Duodenal mucosa (tissue), 2 donors: ENCODE results near the gene PRSS21.

Experiments used
- H3K27ac ChIP-seq: one replicate; pipeline ENCODE4 v1.7.0; 2013; ENCODE audit warnings: low read depth, low read length
- H3K27me3 ChIP-seq, 2 donors: one replicate each; pipeline ENCODE4 v1.7.0; 2013; ENCODE audit warnings: low read length in 2 of 2, control low read depth in 1 of 2; ENCODE audit not compliant: insufficient read depth in 2 of 2, control insufficient read depth in 1 of 2
- H3K36me3 ChIP-seq, 2 donors: one replicate each; pipeline ENCODE4 v1.7.0; 2013; ENCODE audit warnings: low read length in 2 of 2, control low read depth in 1 of 2; ENCODE audit not compliant: insufficient read depth in 2 of 2, control insufficient read depth in 1 of 2
- H3K4me1 ChIP-seq, 2 donors: one replicate each; pipeline ENCODE4 v1.7.0; 2013; ENCODE audit warnings: low read length in 2 of 2, control low read depth in 1 of 2; ENCODE audit not compliant: insufficient read depth in 2 of 2, control insufficient read depth in 1 of 2
- H3K4me3 ChIP-seq, 2 donors: one replicate each; pipeline ENCODE4 v1.7.0; 2013; ENCODE audit warnings: low read length in 2 of 2, low read depth in 1 of 2
- H3K9ac ChIP-seq, 2 donors: one replicate each; pipeline ENCODE4 v1.7.0; 2013; ENCODE audit warnings: low read length in 2 of 2, low read depth in 1 of 2
- H3K9me3 ChIP-seq, 2 donors: one replicate each; pipeline ENCODE4 v1.7.0; 2013; ENCODE audit warnings: low read length in 2 of 2, control low read depth in 1 of 2; ENCODE audit not compliant: control insufficient read depth in 1 of 2

PRSS21 gene

DNA sequence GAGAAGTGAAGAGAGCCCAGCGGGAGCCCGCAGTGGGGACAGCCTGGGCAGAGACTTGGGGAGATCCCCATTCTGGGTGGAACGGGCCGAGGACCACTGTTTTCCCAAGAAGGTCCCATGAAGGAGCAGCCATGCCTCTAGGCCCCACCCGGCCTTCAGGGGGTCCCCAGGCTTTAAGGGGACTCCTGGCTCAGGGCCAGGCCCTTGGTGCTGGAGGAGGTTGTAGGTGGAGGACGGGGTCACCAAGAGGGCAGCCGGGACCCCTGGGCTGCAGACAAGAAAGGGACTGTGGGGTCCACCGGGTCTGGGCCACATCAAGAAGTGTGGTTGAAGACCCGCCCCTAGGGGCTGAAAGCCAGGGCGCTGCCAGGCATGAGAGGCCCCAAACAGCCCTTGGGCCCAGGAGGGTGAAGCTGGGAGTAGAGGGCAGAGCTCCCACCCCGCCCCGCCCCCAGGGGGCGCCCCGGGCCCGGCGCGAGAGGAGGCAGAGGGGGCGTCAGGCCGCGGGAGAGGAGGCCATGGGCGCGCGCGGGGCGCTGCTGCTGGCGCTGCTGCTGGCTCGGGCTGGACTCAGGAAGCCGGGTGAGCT is at the start of gene PRSS21:
Gene PRSS21, plus strand, starts transcription at position 487 of the 589 bp plus-strand sequence. Its CDS starts 32 bp downstream, at position 519.
- H3K4me1 ChIP-seq, result peaks cover 7 to 14% of the 10 kb centered on the region in 2 donors
- no peak within 1 kb of the TSS for H3K27ac ChIP-seq
- no peak within 1 kb of the TSS for H3K9ac ChIP-seq
- no peaks in the 10 kb centered on the region for H3K9me3 ChIP-seq
- no peaks in the 10 kb centered on the region for H3K27me3 ChIP-seq
- no peaks in the 10 kb centered on the region for H3K36me3 ChIP-seq
- H3K4me3 ChIP-seq, result no peak within 1 kb of the TSS

- Histone ChIP-seq H3K4me3 (no peak overlapping the region), H3K4me1 (peaks cover 8 to 20% of the 10 kb centered on the region in 2 donors), H3K27ac (no peak overlapping the region), H3K9ac (no peak overlapping the region), H3K36me3 (peaks cover 87 to 98% of the 10 kb centered on the region in 2 donors), H3K9me3 (no peaks in the 10 kb centered on the region), H3K27me3 (no peaks in the 10 kb centered on the region)
Observed at GRCh38 chr16:2767891-2768290, 49.1 kb upstream of the PRSS21 start.

GRCh38 chr16:2768403-2769089 is 48.5 kb upstream of the PRSS21 start:
- Histone ChIP-seq H3K36me3 (peaks cover 86 to 98% of the 10 kb centered on the region in 2 donors), H3K27me3 (no peaks in the 10 kb centered on the region), H3K27ac (no peak overlapping the region), H3K4me1 (peaks cover 8 to 20% of the 10 kb centered on the region in 2 donors), H3K9me3 (no peaks in the 10 kb centered on the region), H3K9ac (no peak overlapping the region), H3K4me3 (no peak overlapping the region)

- H3K27ac ChIP-seq, result no peak overlapping the region
- no peak overlapping the region for H3K4me3 ChIP-seq
- peaks cover 82 to 98% of the 10 kb centered on the region in 2 donors for H3K36me3 ChIP-seq
- peak overlapping the region in 1 of 2 donors; percentile 16 for H3K9ac ChIP-seq
- H3K27me3 ChIP-seq, result no peaks in the 10 kb centered on the region
- peaks cover 8 to 20% of the 10 kb centered on the region in 2 donors for H3K4me1 ChIP-seq
- H3K9me3 ChIP-seq, result no peaks in the 10 kb centered on the region
Observed at GRCh38 chr16:2769100-2769529, 47.9 kb upstream of the PRSS21 start.

DNA sequence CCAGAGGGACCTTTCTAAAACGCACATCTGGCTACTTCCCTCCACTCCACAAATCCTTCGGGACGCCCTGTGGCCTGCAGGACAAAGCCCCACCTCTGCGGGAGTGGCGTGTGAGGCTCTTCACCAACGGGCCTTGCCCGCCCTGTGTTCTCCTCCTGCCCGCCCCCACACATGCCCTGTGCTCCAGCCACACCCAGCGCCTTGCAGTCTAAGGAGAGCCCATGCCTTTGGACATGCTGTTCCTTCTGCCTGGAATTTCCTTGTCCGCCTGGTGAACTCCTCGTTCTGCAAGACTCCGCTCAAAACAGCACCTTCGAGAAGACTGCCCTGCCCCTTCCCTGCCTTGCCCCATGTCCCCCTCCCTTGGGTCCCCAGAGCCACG is 47.4 kb upstream of the PRSS21 start:
- peaks cover 8 to 20% of the 10 kb centered on the region in 2 donors for H3K4me1 ChIP-seq
- peaks cover 82 to 98% of the 10 kb centered on the region in 2 donors for H3K36me3 ChIP-seq
- no peaks in the 10 kb centered on the region for H3K9me3 ChIP-seq
- H3K27ac ChIP-seq, result no peak overlapping the region
- H3K4me3 ChIP-seq, result no peak overlapping the region
- H3K27me3 ChIP-seq, result no peaks in the 10 kb centered on the region
- no peak overlapping the region for H3K9ac ChIP-seq

DNA sequence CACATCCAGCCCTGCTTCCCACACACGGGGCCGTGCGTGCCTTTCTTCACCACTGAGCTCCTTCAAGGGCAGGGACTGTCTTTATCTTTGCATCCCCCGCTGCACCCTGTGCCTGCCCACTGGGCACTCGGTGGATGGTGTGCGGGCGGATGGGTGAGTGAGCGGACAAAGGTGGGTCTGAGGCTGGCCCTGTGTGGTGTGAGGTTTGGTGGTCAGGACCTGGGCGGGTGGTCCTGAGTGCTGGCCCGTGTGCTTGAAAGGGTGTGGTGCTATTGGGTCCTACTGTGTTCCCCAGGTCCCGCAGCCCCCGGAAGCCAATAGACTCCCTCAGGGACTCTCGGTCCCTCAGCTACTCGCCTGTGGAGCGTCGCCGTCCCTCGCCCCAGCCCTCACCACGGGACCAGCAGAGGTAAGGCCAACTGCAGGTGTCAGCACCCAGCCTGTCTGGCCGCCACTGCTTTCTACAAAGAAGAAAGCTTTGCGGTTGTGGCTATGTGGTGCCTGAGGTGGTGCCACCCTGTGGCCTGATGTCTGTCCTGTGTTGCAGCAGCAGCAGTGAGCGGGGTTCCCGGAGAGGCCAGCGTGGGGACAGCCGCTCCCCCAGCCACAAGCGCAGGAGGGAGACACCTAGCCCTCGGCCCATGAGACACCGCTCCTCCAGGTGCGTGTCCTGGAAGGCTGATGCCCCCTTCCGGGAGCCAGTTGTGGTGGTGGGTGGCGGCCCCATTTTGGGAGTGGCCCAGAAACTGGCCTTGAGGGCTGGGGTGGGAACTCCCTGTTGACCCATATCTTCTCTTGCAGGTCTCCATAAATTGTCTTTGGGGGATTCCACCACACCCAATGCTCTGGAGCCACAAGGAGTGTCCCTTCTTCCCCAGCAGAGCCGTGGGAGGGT is 46.7 kb upstream of the PRSS21 start:
- no peak overlapping the region for H3K4me3 ChIP-seq
- H3K9me3 ChIP-seq, result no peaks in the 10 kb centered on the region
- no peaks in the 10 kb centered on the region for H3K27me3 ChIP-seq
- no peak overlapping the region for H3K9ac ChIP-seq
- peaks cover 8 to 20% of the 10 kb centered on the region in 2 donors for H3K4me1 ChIP-seq
- peaks cover 78 to 96% of the 10 kb centered on the region in 2 donors for H3K36me3 ChIP-seq
- no peak overlapping the region for H3K27ac ChIP-seq

GRCh38 chr16:2771496-2772402 is 45.3 kb upstream of the PRSS21 start:
- Histone ChIP-seq H3K4me1 (peaks cover 18 to 31% of the 10 kb centered on the region in 2 donors), H3K4me3 (no peak overlapping the region), H3K27ac (no peak overlapping the region), H3K9me3 (no peaks in the 10 kb centered on the region), H3K9ac (no peak overlapping the region), H3K27me3 (no peaks in the 10 kb centered on the region), H3K36me3 (peaks cover 65 to 81% of the 10 kb centered on the region in 2 donors)

DNA sequence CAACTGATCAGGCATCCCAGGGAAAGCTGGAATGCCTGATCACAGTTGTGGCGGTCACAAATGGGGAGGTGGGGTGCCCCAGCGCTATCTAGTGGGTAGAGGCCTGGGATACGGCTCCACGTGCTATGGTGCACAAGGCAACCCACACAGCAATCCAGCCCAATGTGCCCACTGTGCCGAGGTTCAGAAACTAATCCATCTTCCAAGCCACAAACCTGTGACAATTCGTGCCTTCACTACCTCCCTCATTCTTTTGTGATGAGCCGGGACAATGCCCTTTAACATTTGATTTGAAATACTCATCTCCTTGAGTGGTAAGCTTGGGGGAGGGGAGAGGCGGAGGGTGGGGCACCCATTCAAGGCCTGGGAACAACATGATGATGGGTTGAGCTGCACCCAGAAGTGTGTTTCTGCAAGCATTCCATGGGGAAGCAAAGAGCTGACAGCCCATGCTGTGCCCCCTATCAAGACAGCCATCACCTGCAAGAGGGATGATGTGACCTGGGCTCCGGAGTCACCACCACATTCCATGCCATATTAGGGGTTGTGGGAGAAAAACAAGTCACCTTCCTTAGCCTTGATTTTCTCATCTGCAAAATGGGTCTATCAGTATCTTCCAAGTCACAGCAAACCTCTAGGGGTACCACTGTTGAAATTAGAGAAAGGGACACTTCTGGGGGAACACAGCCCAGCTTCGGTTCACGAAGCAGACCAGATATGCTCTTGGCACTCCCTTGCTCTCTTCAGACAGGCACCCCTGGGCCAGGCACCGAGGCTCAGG is 43.7 kb upstream of the PRSS21 start:
- Histone ChIP-seq H3K4me1 (peaks cover 24 to 36% of the 10 kb centered on the region in 2 donors), H3K36me3 (peaks cover 50 to 65% of the 10 kb centered on the region in 2 donors), H3K9ac (no peak overlapping the region), H3K4me3 (no peak overlapping the region), H3K27me3 (no peaks in the 10 kb centered on the region), H3K27ac (no peak overlapping the region), H3K9me3 (no peaks in the 10 kb centered on the region)
